Measurements from ENCODE around the gene TBC1D22A.

Gene TBC1D22A

DNA sequence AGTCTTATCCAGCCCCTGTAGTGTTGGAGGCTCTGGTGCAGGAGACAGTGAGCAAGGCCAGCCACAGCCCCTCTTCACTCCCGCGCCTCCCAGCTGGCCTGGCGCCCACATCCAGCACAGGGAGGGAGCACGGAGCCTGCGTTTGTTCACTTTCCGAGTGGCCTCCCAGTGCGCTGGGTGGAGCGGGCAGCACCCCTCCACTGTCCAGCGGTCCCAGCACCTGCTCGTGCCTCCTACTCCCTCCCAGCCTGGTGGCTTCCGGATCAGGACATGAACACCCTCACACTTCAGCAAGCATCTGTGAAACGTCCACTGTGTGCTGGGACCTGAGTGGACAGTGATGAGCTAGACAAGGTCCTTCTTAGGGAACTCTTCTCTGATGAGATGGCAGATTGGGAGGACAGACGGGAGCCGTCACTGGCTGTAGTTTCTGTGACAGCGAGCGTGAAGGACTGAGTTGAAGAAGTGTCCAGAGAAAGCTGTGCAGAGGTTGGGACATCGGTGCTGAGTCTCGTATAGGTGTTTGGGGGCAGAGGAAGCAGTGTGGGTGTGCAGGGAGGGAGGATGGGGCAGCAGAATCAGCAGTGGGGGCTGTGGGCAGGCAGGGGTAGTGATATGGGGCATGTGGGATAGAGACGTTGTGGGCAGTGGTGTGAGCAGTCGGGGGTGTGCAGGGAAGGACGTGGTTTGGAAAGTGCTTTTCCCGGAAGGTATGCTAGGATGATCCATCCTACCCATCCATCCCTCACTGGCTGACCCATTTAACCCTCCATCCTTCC is 256.8 kb downstream of the TBC1D22A start:
- no peak for DNase-seq

DNA sequence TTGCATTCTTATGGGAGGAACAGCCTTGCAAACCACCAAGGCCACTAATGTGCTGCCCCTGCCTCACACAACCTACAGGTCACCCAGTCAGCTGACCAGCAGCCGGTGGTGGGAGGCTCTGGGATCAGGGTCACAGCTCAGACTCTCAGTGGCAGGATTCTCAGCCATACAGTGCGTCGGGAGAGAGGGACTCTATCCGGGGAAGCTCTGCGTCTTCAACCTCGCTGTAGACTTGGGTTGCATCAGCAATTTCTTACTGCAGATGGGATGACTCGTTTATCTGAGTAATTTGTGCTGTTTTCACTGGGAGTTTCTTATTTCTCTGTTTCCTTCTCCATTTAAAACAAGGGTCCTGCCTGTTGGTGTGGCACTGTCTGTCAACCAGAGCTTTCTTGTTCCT is 257.7 kb downstream of the TBC1D22A start:
- no peak for DNase-seq

DNA sequence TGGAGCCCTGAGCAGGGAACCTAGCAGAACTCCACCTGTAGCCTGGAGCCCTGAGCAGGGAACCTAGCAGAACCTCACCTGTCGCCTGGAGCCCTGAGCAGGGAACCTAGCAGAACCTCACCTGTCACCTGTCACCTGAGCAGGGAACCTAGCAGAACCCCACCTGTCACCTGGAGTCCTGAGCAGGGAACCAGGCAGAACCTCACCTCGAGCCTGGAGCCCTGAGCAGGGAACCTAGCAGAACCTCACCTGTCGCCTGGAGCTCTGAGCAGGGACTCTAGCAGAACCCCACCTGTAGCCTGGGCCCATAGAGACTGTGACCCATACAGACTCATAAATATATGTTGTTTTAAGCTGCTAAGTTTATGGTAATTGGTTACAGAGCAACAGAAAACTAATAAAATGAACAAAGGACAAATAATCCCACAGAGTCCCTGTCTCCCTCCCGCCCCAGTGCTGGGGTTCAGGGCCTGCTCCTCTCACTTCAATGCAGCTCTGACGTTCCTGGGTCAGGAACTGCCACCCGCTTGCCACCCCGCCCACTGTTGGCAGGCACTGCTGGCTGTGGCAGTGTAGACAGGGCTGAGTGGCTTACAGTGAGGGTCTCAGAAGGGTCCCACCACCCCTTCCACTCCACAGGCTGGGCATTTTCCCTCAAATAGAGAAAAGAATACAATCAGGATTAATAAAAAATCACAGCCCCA is 259.1 kb downstream of the TBC1D22A start:
- no peak for DNase-seq

DNA sequence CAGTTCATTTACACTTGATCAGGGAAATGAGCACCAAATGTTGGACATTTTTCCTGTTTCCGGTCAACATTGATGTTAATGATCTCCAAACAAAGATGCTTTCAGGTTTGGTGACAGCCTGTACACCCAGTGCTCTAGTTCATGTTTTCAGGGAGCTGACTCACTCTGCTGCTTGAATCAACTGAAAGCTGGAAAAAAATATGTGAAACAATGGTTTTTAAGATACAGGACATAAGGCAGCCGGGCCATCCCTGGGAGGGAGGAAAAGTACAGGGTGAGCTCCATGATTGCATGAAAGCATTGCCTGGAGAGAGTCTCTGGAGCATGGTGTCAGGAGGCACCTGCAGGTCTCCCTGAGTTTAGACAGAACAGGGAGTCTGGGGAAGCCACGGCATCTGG is 259.6 kb downstream of the TBC1D22A start:
- no peak for DNase-seq

DNA sequence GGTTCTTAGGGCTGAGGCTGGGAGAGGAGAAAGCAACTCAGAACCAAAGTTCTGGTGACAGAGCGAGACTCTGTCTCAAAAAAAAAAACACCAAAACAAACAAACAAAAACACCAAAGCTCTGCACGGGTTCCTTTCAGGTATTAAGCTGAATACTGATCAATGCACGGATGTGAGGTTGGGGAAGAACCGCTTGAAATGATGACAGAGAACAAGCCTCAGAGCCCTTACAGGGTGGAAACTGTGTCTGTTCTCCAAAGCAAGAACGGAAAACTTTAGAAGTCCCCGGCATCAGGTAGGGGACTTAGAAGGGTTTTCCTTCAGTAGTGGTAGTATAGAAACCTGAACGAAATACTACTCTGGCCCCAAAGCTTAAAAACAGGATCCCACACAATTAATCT is 260.0 kb downstream of the TBC1D22A start:
- DNase-seq, result no peak

DNA sequence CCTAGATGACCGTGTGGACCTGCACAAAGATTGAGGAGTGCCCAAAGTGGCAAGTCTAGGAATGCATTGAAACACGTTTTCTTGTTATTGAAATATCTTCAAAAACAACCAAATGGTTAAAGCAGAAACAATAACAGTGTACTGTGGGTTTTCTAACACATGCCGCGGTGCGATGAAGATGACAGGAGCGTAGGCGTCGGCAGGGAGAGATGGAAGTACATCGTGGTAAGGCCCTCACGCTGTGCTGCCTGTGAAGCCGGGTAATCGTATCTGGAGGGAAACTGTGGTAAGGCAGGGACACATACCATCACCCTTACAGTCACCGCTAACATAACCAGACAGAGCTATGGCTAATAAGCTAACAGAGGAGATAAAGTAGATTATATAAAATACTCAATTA is 261.4 kb downstream of the TBC1D22A start:
- no peak for DNase-seq

DNA sequence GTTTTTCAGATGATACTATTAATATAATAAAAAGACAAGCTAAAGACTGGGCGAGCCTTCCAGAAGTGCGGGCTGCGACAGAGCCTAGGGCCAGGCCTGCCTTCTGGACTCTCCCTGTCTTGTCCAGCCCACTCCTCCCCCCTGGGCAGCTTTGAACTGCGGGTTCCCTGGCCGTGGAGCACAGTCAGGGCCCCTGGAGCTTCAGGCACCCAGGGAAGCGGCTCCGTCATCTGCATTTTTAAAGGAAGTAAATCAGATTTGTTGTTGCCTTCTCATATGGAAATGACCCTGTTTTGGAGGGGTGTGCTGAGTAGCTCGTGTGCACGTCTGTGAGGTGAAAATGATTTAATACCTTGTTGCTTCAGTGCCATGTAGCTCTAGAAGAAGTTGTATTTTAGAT is 265.3 kb downstream of the TBC1D22A start:
- DNase-seq, result no peak

DNA sequence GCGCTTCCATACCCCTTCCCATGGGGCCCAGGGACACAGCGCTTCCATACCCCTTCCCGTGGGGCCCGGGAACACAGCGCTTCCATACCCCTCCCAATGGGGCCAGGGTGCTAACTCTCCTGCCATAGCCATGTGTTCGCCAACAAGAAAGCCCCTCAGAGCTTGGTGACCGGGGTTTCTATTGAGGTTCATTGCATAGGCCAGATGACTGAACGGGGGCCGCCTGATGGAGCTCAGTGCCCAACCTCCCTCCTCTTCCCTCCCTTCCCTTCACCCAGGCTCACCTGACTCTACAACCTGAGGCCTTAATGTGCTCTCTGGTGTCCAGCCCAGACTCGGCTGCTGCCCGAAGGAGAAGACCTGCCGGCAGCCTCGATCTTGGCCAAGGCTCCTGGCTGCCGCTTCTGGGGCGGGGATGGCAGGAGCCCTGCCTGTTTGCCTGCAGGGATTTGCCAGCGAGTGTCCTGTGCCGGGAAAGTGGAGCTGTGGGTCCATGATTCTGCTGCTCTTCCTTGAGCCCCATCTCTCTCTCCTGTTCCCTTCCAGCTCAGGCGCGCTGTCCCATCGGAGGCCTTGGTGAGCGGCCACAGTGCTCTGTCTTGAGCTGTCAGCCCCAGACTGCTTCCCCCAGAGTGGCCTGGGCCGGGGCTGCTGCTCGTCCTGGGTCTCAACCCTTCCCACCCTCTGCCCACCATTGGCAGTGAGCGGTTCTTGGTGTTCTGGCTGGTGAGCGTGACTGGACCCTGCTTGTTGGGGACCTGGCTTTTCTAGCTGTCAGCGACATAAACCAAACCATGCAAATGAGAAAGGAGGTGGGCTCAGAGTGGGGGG is 267.0 kb downstream of the TBC1D22A start:
- DNase-seq, result no peak

DNA sequence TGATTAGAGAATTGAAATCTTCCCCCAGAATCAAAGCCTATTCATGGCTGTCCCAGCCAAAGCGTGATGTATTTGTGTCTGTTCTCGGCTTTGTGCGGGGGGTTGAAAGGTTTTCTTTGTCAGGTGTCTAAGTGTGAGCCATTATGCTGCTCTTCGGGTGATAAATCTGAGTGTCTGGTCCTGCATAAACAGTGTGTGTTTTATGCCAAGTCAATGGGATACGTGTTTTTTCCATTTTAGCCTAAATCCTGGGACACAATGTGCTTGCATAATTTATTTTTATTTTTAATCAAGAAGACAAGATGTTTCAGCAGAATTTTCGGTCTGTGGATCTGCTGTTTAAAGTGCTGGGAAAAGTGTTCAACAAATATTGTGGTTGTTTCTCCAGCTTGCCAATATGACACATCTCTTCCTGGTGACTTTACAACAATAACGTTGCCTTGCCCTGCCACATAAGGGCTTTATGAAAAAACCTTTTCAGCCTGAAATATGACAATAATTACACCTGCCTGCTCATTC is 267.8 kb downstream of the TBC1D22A start:
- DNase-seq, result no peak

DNA sequence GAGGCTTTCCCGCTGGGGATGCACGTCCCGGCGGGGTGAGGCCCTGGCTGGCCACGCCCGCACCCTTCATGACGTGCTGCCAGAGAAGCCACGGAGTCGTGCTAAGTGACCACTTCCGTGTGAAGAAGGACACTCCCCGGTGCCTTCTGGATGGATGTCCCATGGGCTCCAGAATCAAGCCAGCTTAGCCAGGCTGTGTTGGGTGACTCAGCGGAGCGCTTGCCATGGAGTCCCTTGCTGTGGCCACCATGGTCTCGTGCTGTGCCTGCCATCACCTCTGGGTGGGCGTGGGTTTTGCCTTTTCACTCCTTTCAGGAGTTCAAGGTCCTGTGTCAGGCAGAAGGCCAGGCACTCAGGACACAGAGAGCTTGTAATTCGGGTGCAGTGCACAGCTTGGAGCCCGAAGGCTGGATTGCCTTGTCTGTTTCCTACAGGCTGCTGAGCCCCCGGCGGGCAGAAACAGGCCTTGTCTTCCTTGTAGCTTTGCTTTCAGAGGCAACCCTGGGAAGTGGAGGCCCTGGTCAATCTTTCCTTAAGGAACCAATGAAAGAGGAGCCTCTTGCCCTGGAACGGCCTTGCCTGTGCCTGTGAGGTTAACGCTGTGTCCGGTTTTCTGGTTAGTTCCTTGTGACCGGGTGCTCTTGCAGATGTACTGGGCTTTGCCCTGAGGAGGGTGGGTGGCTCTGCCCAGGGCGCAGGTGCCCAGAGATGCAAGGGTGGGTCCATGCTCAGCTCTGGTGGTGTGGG is 268.6 kb downstream of the TBC1D22A start:
- DNase-seq, result no peak

DNA sequence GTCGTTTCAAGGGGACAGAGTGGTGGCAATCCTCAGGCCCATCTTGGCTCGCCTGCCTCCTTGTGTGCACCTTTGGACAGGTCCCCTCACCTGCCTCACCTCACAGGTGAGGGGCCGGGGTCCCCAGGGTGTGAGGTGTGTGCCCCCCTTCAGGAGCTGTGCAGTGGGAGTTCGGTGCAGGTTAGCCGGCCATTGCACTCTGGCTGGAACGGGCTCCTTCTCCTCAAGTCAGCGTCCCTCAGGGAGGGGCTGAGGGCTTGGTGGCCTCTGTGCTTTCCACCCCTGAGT is 269.1 kb downstream of the TBC1D22A start:
- DNase-seq, result no peak

DNA sequence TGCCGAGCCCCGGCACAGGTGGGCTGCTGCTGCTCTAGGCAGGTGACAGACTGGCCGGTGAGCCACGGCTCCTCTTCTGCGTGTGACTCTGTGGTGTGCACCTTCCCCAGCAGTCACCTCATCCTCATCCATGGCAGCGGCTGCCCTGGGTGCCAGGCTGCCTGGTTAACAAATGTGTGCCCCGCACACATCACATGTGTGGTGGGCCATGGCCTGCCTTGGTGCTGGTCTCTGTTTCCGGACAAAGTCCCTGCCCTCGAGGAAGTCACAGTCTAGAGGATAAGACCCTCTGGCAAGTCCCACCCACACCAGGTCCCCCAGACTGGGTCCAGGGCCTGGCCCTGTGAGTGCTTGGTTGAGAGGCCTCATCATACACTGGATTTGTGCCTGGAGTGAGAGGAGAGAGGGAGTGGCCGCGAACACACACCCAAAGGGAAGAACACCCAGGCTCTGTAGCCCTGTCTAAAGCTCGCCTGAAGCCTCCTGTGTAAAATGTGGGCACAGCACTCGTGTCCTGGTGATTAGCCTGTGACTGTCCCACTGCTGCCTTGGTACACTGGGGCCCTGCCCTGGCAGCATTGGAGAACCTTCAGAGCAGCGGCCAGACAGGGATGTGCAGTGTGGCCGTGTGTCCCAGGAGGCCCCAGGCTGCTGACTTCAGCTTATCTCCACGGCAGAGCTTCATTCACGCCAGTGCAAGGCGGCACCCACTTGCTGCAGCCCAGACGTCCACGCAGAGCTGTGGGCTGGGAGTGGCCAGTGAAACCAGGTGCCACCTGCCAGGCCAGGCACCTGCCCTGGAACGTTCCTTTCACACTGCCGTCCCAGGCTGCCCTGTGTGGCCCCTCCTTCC is 269.9 kb downstream of the TBC1D22A start:
- DNase-seq, result no peak

DNA sequence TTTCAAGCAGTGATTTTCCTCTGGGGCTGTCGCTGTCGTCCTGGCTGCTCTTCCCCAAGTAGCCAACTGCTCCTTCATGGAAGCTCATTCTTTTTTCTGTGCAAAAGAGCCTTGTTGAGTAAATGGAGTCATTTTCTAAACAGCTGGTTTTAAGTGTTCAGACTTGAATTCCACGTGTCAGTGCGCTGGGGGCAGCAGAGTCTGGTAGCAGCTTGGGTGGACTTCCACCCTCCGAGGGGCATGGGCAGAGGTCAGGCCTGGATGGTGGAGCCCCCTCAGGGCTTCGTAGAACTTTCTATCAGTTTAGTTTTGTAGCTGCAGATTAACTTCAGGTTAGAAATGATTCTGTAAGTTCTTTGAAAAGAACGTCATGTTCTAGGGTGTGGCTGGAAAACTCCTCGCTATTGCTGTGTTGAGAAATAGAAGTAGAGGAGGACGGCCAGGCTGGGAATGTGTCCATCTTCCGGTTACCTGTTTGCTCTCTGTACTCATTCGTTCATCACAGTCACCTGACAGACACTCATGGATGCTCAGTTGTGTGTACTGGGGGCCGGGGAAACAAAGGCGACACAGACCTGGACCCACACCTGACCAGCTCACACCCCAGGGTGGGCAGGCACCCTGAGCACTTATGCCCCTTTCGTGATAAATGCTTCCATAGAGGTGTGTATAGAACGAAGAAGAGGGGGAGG is 270.7 kb downstream of the TBC1D22A start:
- DNase-seq, result no peak

DNA sequence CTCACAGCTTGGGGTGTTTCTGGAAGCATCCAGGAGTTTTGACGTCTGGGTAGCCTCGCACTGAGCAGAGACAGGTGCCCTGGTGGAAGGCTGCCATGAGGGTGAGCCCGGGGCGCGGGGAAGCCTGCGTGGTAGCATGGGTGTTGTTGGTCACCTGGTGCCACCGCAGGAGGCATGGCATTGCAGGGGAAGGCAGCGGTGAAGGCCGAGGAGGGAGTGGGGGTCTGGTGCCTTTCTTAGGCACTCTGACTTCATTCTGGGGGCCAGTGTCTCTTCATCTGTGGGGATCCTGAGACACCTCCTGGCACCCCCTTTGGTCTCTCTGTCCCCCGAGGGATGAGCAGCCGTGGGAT is 271.2 kb downstream of the TBC1D22A start:
- DNase-seq, result no peak

DNA sequence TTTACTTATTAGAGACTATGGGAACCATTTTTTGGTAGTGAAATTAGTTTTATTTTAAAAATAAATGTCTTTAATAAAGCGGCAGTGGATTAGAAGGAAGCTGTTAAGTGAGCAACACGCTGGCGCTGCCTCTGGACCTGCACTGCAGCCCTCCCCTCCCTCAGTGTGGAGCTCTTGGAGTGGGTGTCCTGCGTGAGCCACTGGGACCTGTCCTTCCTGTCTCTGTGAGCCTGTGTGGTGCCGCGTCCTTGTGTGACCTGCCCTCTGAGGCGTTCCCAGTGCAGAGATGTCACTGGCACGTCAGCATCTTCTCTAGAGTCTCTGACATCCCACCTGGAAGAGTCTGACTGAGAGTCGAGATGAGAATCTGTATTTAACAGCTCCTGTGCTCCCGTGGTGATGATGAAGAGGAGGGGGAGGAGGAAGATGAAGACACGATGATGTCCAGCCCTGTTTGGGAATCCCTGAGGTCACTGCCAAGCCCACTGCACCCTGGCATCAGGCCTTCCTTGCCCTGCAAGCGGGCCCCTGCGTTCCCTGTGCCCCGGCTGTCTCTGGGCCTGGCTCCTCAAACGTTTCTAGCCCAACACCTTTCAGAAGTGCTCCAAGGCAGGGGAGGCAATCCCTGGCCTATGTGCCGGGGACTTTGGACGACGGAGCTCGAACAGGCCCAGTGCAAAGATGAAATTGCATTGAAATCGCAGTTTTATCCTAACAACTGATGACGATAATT is 271.8 kb downstream of the TBC1D22A start:
- no peak for DNase-seq

DNA sequence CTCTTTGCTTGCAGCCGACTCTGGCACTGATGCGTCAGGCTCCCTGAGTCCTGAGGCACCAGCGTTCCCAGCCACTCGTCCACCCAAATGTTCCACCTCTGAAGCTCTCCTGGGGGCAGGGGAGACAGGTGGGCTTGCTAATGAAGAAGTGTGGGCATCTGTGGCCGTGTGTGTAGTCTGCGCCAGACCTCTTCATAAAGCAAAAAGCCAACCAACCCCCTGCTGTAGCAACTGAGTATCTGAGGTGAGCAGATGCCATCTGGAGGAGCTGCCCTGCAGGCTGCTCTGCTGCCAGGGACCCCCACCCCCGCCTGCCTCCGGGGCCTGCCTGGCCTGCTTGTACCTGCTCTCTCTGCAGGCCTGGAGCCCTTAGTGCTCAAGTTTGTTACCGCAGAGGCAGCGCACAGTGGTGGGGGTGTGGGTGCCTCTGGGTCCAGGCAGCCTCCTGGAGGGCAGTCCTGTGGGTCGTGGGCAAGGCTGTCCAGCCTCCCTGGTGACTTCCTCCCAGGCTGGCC is 272.5 kb downstream of the TBC1D22A start:
- DNase-seq, result no peak

DNA sequence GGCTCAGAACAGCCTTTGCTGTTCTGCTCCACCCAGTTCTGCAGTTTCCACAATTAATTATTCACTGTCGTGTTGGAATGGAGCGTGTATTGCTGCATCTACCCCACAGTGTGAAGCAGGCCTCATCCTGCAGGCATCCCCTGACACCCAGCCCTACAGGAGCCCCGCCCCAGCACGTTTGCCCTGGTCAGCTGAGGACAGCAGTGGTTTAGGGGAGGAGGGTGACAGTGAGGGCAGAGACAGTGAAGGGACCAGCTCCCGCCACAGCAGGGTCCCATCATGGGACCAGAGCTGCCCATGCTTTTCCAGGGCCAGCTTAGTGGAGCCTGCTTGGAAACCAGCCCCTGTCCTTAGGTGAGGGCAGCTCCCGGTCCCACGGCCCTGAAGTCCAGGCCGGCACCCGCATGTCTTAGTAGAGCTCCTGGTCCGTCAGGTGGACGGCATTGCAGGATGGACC is 273.0 kb downstream of the TBC1D22A start:
- no peak for DNase-seq

DNA sequence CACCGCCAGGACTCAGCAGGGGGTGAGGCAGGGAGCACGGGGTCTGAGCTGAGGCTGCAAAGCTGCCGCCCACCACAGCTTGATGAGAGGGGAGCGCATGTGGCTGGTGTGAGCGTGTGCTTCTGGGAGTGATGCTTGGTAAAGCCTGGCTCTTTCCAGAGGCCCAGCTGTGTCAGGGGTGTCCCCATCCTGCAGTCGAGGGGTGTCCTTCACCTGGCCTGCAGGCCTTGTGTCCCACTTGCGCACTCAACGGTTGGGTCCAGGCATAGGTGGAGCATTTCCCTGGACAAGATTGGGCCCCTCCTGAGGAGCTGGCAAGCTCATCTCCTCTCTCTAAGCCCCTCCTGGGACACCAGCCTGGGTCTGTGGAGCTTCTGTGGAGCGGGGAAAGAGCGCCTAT is 273.9 kb downstream of the TBC1D22A start:
- no peak for DNase-seq

DNA sequence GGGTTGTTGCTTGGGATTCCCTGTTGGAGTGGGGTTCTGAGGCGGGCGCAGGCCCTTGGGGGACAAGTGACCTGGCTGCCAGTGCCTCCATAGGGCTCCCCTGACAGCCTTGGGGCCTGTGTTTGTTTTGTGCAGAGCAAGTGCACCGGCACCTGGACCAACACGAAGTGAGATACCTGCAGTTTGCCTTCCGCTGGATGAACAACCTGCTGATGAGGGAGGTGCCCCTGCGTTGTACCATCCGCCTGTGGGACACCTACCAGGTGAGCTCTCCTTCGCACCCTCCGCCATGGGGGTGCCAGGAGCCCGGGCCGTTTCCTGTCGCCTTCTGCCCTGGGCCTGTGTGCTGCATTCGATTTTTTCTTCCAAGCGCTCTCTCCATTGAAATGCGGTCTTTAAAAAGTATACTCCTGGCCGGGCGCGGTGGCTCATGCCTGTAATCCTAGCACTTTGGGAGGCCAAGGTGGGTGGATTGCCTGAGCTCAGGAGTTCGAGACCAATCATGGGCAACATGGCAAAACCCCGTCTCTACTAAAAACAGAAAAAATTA is 274.6 kb downstream of the TBC1D22A start:
- DNase-seq, result no peak

DNA sequence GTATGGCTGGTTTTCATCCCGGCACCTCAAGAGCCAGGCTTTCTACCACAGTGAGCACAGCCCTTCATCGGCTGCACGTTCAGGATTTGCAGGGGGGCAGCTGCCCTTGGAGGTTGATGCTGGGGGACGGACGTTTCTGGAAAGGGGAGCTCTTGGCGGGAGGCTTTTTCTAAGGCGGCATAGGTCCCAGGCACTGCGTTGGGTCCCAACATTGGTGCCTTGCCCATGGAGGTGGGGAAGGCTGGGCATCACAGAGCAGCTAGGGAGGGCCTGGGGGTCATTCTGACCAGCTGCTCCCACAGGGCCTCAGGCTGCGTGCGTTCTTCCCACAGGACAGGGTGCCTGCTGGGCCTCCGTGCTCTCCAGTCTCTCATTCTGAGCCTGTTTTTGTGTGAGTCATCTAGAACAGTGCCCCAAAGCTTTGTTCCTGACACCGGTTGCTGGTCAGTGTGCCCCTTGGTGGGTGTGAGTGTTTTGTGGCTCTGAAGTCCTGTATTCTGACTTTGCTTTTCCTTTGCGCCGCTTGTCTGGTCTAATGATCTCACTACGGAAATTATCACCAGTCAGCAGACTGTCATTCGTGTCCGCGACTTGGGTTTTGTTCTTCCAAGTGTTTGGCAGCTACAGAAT is 275.9 kb downstream of the TBC1D22A start:
- no peak for DNase-seq
